HEK293 (cell line): Measurements from ENCODE around the gene SLX9.

Experiments
- CTCF ChIP-seq: fragments of 450-650 bp; formaldehyde crosslinking; IDR thresholded peaks from 2 replicates; pipeline ENCODE4 v1.5.1; 2016; ENCODE audit warnings: missing biosample characterization, missing genetic modification characterization
- ZBTB44 ChIP-seq: fragments of 450-650 bp; IDR thresholded peaks from 2 replicates; pipeline ENCODE4 v1.5.1; 2018; ENCODE audit warnings: missing biosample characterization, mild to moderate bottlenecking, missing genetic modification characterization
- ZNF560 ChIP-seq: fragments of 450-650 bp; formaldehyde crosslinking; IDR thresholded peaks from 2 replicates; pipeline ENCODE4 v1.5.1; 2017; ENCODE audit warnings: missing biosample characterization, missing genetic modification characterization, borderline replicate concordance

- TF ChIP-seq CTCF (tag by site-specific recombination), result no peak
- TF ChIP-seq ZNF560 (tag by site-specific recombination), result no peak
- TF ChIP-seq ZBTB44 (tag by site-specific recombination), result no peak
Observed at GRCh38 chr21:44975720-44976555, 36.1 kb downstream of the SLX9 start.
